Measurements from ENCODE around the gene USP43. TPM values are rescaled to one million over a fixed set of nuclear protein-coding genes. Genes with fewer than 3 reads are reported as not detected.

Gene USP43
- total and polyA plus RNA-seq, 10 of the 15 experiments (the other 5 are each of a cell fraction or from before 2014, with no cell fraction given), result 0.94 TPM; not detected in 9

GRCh38 chr17:9776911-9777310 is 131.6 kb downstream of the USP43 start:
- Histone ChIP-seq H2AFZ (ENCODE audit: control insufficient read depth, low read depth, low read length) (no peak overlapping the region), H3K4me3 (no peak overlapping the region), H3K9ac (ENCODE audit: control insufficient read depth, insufficient read depth, low read length) (no peak overlapping the region), H3K27ac (ENCODE audit: control insufficient read depth, insufficient read depth) (no peak overlapping the region), H3K4me2 (ENCODE audit: control insufficient read depth, insufficient read depth) (no peak overlapping the region), H3K36me3 (ENCODE audit: control insufficient read depth in 2 of 2, insufficient read depth in 2 of 2, low read length in 1 of 2) (no peaks in the 10 kb centered on the region), H3K27me3 (replicated peaks in 1 of 2; ENCODE audit: control insufficient read depth in 2 of 2, insufficient read depth in 2 of 2, low read length in 1 of 2) (no peaks in the 10 kb centered on the region), H3K4me1 (ENCODE audit: control insufficient read depth, insufficient read depth, low read length) (no peaks in the 10 kb centered on the region), H3K79me2 (ENCODE audit: control insufficient read depth, insufficient read depth, low read length) (no peaks in the 10 kb centered on the region), H3K9me3 (replicated peaks; ENCODE audit: control insufficient read depth, insufficient read depth, low read length) (no peaks in the 10 kb centered on the region), H4K20me1 (ENCODE audit: control insufficient read depth, insufficient read depth) (no peaks in the 10 kb centered on the region)
- ChIA-PET RAD21 (ENCODE audit: unreplicated experiment) (no interaction called here), SMC1A (ENCODE audit: uncharacterized antibody, unreplicated experiment) (no interaction called here), POLR2A (no interaction called here), CTCF (no interaction called here)
- TF ChIP-seq KDM1A (IDR thresholded peaks at IDR 0.05; ENCODE audit: borderline replicate concordance) (no peak), MEF2B (IDR thresholded peaks at IDR 0.05; ENCODE audit: partially characterized antibody, poor library complexity, severe bottlenecking) (no peak), STAT3 (IDR thresholded peaks at IDR 0.05; ENCODE audit: low read depth, low read length) (no peak), RCOR1 (conservative IDR thresholded peaks at IDR 0.05; ENCODE audit: low read depth, low read length) (no peak), ETV6 (conservative IDR thresholded peaks at IDR 0.05 in 1 of 2, IDR thresholded peaks at IDR 0.05 in 1 of 2; ENCODE audit: borderline replicate concordance in 1 of 2, low read depth in 1 of 2) (no peak), PBX3 (IDR thresholded peaks at IDR 0.05; ENCODE audit: insufficient replicate concordance, low read depth, low read length) (no peak)
- DNase-seq (ENCODE audit: low read depth, low spot score) (no peak), ATAC-seq (no peak), FAIRE-seq (no peak)
- WGBS (ENCODE audit: insufficient coverage, insufficient replicate concordance, low lambda C conversion rate, missing lambda C conversion rate), result 29% methylated on average over 9 of the region's 9 CpGs
- no TSS peak for BruUV-seq (replicated peaks)
- intact Hi-C loops (cut with micrococcal nuclease; ENCODE audit: unreplicated experiment) (no loop called here), in situ Hi-C loops (cut with MboI) (no loop called here)

Other genes starting within 250 kb of the USP43 start
- 49.1 and 67.5 TPM in 2 replicates for gene STX8, start 69.7 kb upstream of the USP43 start, total RNA-seq (2014; rRNA removed)
- gene STX8, start 69.7 kb upstream of the USP43 start, total RNA-seq (2014; rRNA removed; fragmentation: Illumina TruSeq; extraction: Trizol), result 66.9 and 68.7 TPM in 2 replicates
- gene STX8, start 69.7 kb upstream of the USP43 start, total RNA-seq (2021), result 47.9 and 51.3 TPM in 2 replicates
- gene STX8, start 69.7 kb upstream of the USP43 start, polyA plus RNA-seq (2011; rRNA removed), result 110 and 123 TPM in 2 replicates
- 49.0 and 54.9 TPM in 2 replicates for gene STX8, start 69.7 kb upstream of the USP43 start, polyA plus RNA-seq (2014; fragmentation: Illumina TruSeq; extraction: Trizol)
- 100 to 1,000 TPM; 147 to 151 TPM for gene STX8, start 69.7 kb upstream of the USP43 start, polyA plus RNA-seq (2014; fragmentation: Nextera tagmentation; extraction: Ambion mirVana)
- gene STX8, start 69.7 kb upstream of the USP43 start, polyA plus RNA-seq (2014; rRNA removed), result 53.9 and 72.5 TPM in 2 replicates
- gene STX8, start 69.7 kb upstream of the USP43 start, polyA plus RNA-seq (2016; fragmentation: Nextera tagmentation; extraction: Ambion mirVana), result 10 to 100 TPM; 73.3 to 73.6 TPM
- not detected in 2 replicates for gene CFAP52, start 68.9 kb upstream of the USP43 start, total RNA-seq (2014; rRNA removed)
- not detected in 2 replicates for gene CFAP52, start 68.9 kb upstream of the USP43 start, total RNA-seq (2014; rRNA removed; fragmentation: Illumina TruSeq; extraction: Trizol)
- not detected in 2 replicates for gene CFAP52, start 68.9 kb upstream of the USP43 start, total RNA-seq (2021)
- 0.05 TPM in 1 of 2 replicates, not detected in the other for gene CFAP52, start 68.9 kb upstream of the USP43 start, polyA plus RNA-seq (2011; rRNA removed)
- not detected in 2 replicates for gene CFAP52, start 68.9 kb upstream of the USP43 start, polyA plus RNA-seq (2014; fragmentation: Illumina TruSeq; extraction: Trizol)
- gene CFAP52, start 68.9 kb upstream of the USP43 start, polyA plus RNA-seq (2014; fragmentation: Nextera tagmentation; extraction: Ambion mirVana), result under 1 TPM in 1 of 2 experiments, not detected in 1; 0.14 TPM
- gene CFAP52, start 68.9 kb upstream of the USP43 start, polyA plus RNA-seq (2014; rRNA removed), result not detected in 2 replicates
- not detected for gene CFAP52, start 68.9 kb upstream of the USP43 start, polyA plus RNA-seq (2016; fragmentation: Nextera tagmentation; extraction: Ambion mirVana)
- gene DHRS7C, start 146.1 kb downstream of the USP43 start, total RNA-seq (2014; rRNA removed), result not detected in 2 replicates
- not detected in 2 replicates for gene DHRS7C, start 146.1 kb downstream of the USP43 start, total RNA-seq (2014; rRNA removed; fragmentation: Illumina TruSeq; extraction: Trizol)
- not detected in 2 replicates for gene DHRS7C, start 146.1 kb downstream of the USP43 start, total RNA-seq (2021)
- not detected in 2 replicates for gene DHRS7C, start 146.1 kb downstream of the USP43 start, polyA plus RNA-seq (2011; rRNA removed)
- gene DHRS7C, start 146.1 kb downstream of the USP43 start, polyA plus RNA-seq (2014; fragmentation: Illumina TruSeq; extraction: Trizol), result not detected in 2 replicates
- not detected for gene DHRS7C, start 146.1 kb downstream of the USP43 start, polyA plus RNA-seq (2014; fragmentation: Nextera tagmentation; extraction: Ambion mirVana)
- not detected in 2 replicates for gene DHRS7C, start 146.1 kb downstream of the USP43 start, polyA plus RNA-seq (2014; rRNA removed)
- gene DHRS7C, start 146.1 kb downstream of the USP43 start, polyA plus RNA-seq (2016; fragmentation: Nextera tagmentation; extraction: Ambion mirVana), result not detected
- not detected in 2 replicates for gene GSG1L2, start 176.6 kb downstream of the USP43 start, total RNA-seq (2014; rRNA removed)
- not detected in 2 replicates for gene GSG1L2, start 176.6 kb downstream of the USP43 start, total RNA-seq (2014; rRNA removed; fragmentation: Illumina TruSeq; extraction: Trizol)
- not detected in 2 replicates for gene GSG1L2, start 176.6 kb downstream of the USP43 start, total RNA-seq (2021)
- not detected in 2 replicates for gene GSG1L2, start 176.6 kb downstream of the USP43 start, polyA plus RNA-seq (2011; rRNA removed)
- gene GSG1L2, start 176.6 kb downstream of the USP43 start, polyA plus RNA-seq (2014; fragmentation: Illumina TruSeq; extraction: Trizol), result not detected in 2 replicates
- not detected for gene GSG1L2, start 176.6 kb downstream of the USP43 start, polyA plus RNA-seq (2014; fragmentation: Nextera tagmentation; extraction: Ambion mirVana)
- not detected in 2 replicates for gene GSG1L2, start 176.6 kb downstream of the USP43 start, polyA plus RNA-seq (2014; rRNA removed)
- gene GSG1L2, start 176.6 kb downstream of the USP43 start, polyA plus RNA-seq (2016; fragmentation: Nextera tagmentation; extraction: Ambion mirVana), result not detected
- not detected in 2 replicates for gene GLP2R, start 180.4 kb downstream of the USP43 start, total RNA-seq (2014; rRNA removed)
- gene GLP2R, start 180.4 kb downstream of the USP43 start, total RNA-seq (2014; rRNA removed; fragmentation: Illumina TruSeq; extraction: Trizol), result not detected in 2 replicates
- not detected in 2 replicates for gene GLP2R, start 180.4 kb downstream of the USP43 start, total RNA-seq (2021)
- gene GLP2R, start 180.4 kb downstream of the USP43 start, polyA plus RNA-seq (2011; rRNA removed), result 0.04 TPM in 1 of 2 replicates, not detected in the other
- gene GLP2R, start 180.4 kb downstream of the USP43 start, polyA plus RNA-seq (2014; fragmentation: Illumina TruSeq; extraction: Trizol), result not detected in 2 replicates
- not detected for gene GLP2R, start 180.4 kb downstream of the USP43 start, polyA plus RNA-seq (2014; fragmentation: Nextera tagmentation; extraction: Ambion mirVana)
- not detected in 2 replicates for gene GLP2R, start 180.4 kb downstream of the USP43 start, polyA plus RNA-seq (2014; rRNA removed)
- gene GLP2R, start 180.4 kb downstream of the USP43 start, polyA plus RNA-seq (2016; fragmentation: Nextera tagmentation; extraction: Ambion mirVana), result not detected